DLD1 (cell line): Measurements from ENCODE around the gene CENPP.
"Not testable (repeated sequence)": the region's sequence is repeated elsewhere in the genome, so short reads cannot be mapped to it uniquely, and the experiment has no call there.

Experiments
- in situ Hi-C: cut with HindIII; loops from 2 replicates; pipeline ENCODE4 v1.10.0; 2017; ENCODE audit warnings: low sequenced_read_pairs

Gene CENPP

GRCh38 chr9:92610470-92611420 is 285.0 kb downstream of the CENPP start:
- in situ Hi-C loops: loop anchor here (10.0 kb wide), 1 partner anchor 116 kb away; no protein-coding TSS in a partner anchor

GRCh38 chr9:92611621-92612285 is 286.0 kb downstream of the CENPP start:
- in situ Hi-C loops: loop anchor here (10.0 kb wide), 1 partner anchor 117 kb away; no protein-coding TSS in a partner anchor

DNA sequence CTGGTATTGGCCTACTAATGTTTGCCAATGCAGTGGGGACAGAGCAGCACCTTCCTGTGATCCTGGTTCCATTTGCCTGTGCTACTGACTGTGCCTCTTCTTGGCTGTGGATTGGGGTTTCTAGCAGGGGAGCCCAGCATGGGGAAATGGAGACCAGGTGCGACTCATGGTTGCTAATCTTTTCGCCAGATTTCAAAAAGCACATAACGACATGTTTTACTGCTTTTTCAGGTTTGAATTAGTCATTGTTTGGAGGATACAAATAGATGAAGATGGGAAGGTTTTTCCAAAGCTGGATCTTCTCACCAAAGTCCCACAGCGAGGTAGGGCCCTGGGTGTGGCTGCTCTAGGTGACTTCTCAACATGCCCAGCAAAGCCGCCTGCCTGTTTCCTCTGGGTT is 286.5 kb downstream of the CENPP start:
- in situ Hi-C loops: loop anchor here (10.0 kb wide), 1 partner anchor 117 kb away; no protein-coding TSS in a partner anchor

DNA sequence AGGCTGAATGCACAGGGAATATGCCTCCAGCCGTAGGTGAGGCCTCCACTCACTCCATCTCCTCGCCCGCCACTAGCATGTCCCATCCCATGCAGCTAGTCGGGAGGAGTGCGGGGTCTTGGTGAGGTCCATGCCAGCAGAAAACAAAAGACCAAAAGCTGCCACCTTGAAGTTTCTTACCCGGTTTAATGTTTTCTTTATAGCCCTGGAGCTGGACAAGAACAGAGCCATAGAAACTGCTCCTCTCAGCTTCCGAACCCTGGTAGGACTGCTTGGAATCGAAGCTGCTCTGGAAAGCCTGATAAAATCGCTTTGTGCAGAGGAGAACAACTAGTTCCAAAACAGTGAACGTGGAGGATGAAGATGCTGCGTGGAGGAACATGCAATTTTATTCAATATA is 287.1 kb downstream of the CENPP start:
- in situ Hi-C loops: loop anchor here (10.0 kb wide), 1 partner anchor 118 kb away; no protein-coding TSS in a partner anchor

DNA sequence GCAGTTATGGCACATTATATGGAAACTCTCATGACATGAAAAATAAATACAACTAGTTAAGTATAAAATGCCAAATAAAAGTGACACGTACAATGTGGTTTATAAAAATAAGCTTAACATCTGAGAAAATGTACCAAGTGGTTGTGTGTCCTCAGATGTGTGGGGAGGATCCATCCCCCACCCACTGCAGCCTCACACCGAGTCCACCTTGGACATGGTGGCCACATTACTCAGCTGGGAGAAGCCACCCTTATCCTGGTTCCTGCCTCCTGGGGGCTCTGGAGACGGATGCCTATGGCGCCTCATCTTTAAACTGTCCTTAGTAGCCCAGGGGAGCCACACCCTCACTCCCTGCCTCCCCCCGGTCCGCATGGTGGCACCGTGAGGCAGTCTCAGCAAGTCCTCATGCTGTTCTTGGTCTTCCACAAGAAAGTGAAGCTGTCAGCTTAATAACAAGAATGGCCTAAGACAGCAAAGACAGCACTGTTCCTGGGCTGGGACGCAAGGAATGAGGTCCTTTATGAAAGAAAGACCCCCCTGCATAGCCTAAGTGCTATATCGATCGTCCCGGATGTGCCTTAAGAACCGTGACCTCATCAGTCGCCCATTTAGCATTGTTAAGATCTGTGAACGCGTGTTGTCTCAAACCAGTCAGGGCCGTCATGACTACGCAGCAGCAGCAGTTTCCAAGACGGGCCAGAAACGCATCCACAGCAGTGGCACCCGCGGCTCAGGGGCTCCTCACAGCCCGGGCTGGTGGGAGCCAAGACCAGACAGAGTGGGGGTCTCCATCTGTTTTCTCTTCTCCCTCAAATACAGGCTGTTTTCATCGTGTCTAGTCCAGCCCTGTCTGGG is 287.7 kb downstream of the CENPP start:
- in situ Hi-C loops: loop anchor here (10.0 kb wide), 1 partner anchor 119 kb away; no protein-coding TSS in a partner anchor

DNA sequence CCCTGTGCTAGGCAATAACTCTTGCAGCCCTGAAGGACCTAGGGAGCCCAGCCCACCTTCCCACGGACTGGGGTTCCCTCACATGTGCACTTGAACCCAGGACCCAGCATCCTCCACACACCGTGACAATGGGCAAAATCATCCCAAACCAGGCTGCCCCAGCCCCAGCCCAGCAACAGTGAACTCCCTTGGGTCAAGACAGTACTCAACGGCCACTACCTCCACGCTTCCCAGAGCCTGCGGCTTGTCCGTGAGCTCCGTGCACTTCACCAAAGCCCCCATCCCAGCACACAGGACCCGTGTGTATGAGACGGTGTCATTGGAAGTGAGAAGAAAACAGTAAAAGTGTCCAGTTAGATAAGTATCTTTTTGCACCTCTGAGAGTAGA is 288.4 kb downstream of the CENPP start:
- in situ Hi-C loops: loop anchor here (10.0 kb wide), 1 partner anchor 119 kb away; no protein-coding TSS in a partner anchor

GRCh38 chr9:92614763-92615461 is 289.2 kb downstream of the CENPP start:
- in situ Hi-C loops: loop anchor here (10.0 kb wide), 1 partner anchor 120 kb away; no protein-coding TSS in a partner anchor

DNA sequence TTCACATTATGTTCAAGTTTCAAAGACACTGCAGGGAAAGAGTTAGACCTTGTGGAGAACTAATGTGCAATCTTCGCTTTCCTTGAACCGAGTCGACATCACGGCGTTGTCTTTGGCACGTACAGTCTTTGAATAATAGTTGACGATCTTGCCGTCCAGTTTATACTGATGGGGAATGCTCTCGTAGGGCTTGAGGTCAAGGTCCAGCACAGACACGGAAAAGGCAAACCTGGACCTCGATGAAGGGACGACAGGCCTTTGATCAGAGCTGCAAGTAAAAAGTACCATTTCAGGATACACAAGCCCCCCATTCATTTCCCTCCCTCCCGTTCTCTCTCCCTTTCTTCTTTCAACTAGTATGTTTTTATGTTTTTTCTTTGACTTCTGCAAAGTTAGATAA is 290.0 kb downstream of the CENPP start:
- in situ Hi-C loops: loop anchor here (10.0 kb wide), 1 partner anchor 121 kb away; no protein-coding TSS in a partner anchor

DNA sequence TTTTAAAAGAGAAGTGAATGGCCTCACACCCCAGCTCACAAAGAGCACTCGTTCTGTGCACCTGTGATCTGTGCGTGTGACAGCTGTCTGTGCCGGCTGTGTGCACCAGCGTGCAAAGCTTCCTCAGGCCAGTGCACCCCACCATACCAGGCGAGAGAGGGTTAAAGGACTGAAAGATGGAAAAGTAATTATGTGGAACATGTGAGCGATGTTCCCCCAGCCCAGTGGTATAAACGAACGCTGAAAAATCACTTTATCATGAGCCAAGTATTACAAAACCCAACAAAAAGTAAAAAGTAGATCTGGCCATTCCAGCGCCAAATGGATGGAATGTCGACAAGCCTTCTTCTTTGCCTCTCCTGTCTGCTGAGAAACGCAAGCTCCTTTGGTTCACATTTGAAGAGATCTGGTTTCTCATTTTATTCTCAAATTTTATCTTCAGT is 290.5 kb downstream of the CENPP start:
- in situ Hi-C loops: loop anchor here (10.0 kb wide), 1 partner anchor 121 kb away; no protein-coding TSS in a partner anchor

DNA sequence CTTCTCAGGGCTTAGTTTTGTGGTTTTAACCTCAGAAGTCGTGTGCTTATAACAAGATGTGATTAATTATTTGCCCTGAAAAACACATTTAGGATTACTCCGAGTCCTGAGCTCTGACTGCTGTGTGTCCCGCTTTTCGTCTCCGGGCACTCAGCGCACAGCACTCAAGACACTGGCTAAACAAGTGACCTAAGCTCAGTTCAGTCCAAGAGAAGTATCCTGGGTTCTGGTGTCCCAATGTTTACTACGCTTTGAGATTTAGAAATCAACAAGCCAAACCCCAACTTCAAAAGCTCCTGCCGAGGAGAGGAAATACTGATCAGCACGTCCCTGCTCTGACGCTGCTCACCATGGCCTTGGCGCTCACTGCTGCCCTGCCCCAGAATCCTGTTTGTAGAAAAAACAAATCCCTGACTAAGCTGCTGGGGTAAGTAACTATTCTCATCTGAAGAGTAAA is 290.9 kb downstream of the CENPP start:
- in situ Hi-C loops: loop anchor here (10.0 kb wide), 1 partner anchor 122 kb away; no protein-coding TSS in a partner anchor

DNA sequence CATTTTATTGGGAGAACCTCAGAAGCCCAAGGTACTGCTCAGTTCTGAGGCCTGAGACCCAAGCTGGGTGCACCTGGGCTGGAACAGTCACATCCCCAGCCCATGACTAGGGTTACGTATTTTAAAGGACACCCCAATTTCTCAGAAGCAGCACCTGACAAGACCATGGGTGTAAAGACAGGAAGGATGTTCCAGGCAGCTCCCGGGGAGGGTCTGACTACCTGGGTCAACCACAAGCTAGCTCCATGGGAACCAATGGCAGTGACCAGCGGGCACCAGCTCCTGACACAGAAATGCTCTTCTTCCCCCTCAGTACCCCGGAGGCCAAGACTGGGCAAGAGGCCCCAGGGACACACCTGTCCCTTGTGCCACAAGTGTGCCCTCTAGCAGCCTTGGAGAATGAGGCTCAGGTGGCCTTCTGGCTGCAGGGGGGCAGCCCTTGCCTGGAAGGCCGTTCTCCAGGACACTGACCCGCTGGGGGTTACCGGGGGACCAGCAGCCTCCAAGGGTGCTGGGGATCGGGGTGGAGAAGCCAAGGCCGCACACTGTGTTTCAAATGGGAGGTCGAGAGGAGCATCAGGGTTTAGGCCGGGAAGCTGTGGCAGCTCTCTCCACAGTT is 291.6 kb downstream of the CENPP start:
- in situ Hi-C loops: loop anchor here (10.0 kb wide), 1 partner anchor 123 kb away; no protein-coding TSS in a partner anchor

DNA sequence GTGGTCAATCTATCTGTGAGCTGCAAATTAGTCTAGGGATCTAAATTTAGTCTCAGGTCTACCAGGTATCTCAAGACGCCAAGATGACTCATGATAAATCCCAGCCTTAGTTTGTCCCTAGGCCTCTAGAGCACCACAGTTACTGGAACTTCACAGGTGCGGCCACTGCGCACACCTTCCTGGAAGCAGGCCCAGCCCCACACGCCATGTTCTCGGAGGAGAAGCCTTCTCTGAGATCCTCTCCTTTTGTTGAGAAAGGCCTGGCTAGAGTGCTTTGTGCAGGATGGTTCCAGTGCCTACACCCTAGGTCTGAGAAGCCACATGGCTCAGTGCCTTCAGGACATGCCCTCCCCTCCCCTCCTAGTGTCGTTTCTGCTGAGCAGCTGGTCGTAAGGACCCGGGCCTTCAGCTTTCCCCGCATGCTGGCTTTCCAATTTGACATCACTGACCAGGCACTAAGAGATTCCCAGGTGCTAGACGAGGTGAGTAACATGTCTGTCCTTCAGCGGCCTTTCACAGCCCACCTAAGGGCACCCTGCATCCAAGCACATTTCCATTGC is 292.3 kb downstream of the CENPP start:
- in situ Hi-C loops: loop anchor here (10.0 kb wide), 1 partner anchor 123 kb away; no protein-coding TSS in a partner anchor

GRCh38 chr9:92618633-92619225 is 293.0 kb downstream of the CENPP start:
- in situ Hi-C loops: loop anchor here (10.0 kb wide), 1 partner anchor 124 kb away; no protein-coding TSS in a partner anchor

- in situ Hi-C loops: loop anchor here (10.0 kb wide), 1 partner anchor 125 kb away; no protein-coding TSS in a partner anchor
These were observed 294.0 kb downstream of the CENPP start for GRCh38 chr9:92619601-92620300.

- in situ Hi-C loops: no loop called here
These were observed 295.1 kb downstream of the CENPP start for GRCh38 chr9:92620845-92621244.

GRCh38 chr9:92623936-92624335 is 298.2 kb downstream of the CENPP start:
- in situ Hi-C loops: not testable (repeated sequence)

DNA sequence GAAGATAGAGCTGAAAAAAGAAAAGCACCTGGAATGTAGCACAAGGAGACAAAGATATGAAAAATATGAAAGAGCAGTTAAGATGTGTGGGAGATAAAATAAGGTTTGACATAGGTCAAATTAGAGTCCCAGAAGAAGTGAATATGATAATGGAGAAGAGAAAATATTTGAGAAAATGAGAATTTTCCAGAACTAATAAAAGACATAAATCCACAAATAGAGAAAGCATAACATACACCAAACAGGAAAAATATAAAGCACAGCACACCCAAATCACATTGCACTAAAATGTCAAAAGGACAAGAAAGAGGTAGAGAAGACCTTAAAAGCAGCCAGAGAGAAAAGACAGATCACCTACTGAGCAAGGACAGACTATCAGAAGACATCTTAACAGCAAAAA is 300.7 kb downstream of the CENPP start:
- in situ Hi-C loops: no loop called here

DNA sequence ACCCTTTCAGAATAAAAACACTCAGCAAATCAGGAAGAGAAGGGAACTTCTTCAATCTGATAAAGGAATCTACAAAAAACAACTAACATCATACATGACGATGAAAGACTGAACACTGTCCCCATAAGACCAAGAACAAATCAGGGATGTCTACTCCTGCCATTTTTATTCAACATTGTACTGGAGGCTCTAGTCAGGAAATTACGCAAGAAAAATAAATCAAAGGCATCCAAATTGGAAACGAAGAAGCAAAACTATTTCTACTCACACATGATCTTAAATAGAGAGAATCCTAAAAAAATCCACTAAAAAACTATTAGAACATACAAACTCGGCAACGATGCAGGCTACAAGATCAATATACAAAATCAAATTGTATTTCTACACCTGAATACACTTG is 301.9 kb downstream of the CENPP start:
- in situ Hi-C loops: no loop called here
